Hepatocyte (in vitro differentiated cells): ENCODE measurements around the gene SLC5A4.

Experiments
- EZH2 ChIP-seq: fragments of 200-600 bp; sonication (generic); IDR thresholded peaks from 2 replicates; pipeline ENCODE4 v1.6.1; 2016; ENCODE audit warnings: antibody characterized with exemption, mild to moderate bottlenecking, borderline replicate concordance
- TF ChIP-seq, protein P1 (sequence below): fragments of 200-600 bp; sonication (generic); IDR thresholded peaks from 2 replicates; pipeline ENCODE4 v1.5.1; 2016; ENCODE audit warnings: antibody characterized with exemption, mild to moderate bottlenecking; ENCODE audit not compliant: poor library complexity

DNA sequence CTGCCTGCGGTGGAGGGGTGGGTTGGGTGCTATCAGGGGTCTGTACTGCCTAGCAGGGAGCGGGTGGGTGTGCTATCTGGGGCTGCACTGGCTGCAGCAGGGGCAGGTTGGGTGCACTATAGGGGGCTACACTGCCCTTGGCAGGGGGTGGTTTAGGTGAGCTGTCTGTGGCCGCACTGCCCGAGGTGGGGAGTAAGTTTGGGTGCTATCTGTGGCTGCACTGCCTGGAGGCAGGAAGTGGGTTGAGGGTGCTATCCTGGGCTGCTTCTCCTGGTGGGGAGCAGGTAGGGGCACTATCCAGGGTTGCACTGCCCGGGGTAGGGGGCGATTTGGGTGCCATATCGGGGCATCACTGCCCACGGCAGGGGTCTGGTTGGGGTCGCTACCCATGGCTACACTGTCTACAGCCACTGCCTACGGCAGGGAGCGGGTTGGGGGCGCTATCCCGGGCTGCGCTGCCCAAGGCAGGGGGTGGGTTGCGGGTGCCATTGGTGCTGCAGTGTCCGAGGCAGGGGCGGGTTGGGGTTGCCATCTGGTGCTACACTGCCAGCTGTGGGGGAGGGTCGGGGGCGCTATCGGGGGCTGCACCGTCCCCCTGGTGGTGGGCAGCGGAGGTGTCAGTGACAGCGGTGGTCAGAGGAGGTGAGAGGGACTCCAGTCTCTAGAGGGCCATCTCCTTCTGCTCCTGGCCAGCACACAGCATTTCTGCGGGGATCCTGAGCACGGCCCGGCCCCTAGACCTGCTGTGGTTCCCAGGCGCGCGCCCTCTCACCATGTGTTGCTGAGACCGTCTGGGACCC, 49.0 kb downstream of the SLC5A4 start:
- TF ChIP-seq, protein P1, sequence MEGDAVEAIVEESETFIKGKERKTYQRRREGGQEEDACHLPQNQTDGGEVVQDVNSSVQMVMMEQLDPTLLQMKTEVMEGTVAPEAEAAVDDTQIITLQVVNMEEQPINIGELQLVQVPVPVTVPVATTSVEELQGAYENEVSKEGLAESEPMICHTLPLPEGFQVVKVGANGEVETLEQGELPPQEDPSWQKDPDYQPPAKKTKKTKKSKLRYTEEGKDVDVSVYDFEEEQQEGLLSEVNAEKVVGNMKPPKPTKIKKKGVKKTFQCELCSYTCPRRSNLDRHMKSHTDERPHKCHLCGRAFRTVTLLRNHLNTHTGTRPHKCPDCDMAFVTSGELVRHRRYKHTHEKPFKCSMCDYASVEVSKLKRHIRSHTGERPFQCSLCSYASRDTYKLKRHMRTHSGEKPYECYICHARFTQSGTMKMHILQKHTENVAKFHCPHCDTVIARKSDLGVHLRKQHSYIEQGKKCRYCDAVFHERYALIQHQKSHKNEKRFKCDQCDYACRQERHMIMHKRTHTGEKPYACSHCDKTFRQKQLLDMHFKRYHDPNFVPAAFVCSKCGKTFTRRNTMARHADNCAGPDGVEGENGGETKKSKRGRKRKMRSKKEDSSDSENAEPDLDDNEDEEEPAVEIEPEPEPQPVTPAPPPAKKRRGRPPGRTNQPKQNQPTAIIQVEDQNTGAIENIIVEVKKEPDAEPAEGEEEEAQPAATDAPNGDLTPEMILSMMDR, result no peak
- no peak for TF ChIP-seq EZH2
